DMS53 treated with DMSO at 0.1 percent for 48 hours (cell line): Measurements from ENCODE around the gene ALKBH4.
"Not testable (repeated sequence)": the region's sequence is repeated elsewhere in the genome, so short reads cannot be mapped to it uniquely, and the experiment has no call there.

Experiments used
- DNase-seq: peaks from one replicate; lab custom pipeline; 2025; ENCODE audit not compliant: unreplicated experiment; lab: John Stamatoyannopoulos, UW

The ALKBH4 gene

GRCh38 chr7:102429141-102429899, 35.3 kb downstream of the ALKBH4 start:
- no peak for DNase-seq

DNA sequence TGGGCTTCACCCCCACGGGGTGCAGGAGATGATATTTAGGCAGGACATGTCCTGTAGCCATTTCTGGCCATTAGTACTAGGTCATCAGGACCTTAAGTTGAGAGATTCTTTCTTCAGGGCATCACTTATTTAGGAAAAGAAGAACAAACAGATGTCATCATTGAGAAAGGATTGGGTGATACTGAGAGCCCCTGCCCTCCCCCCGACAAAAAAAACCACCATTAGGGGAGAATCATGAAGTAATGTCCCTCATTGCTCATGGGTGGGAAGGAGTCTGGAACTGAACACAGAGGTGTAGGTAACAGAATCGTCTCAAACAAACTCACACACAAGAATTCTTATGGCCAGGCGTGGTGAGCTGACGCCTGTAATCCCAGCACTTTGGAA, 37.7 kb downstream of the ALKBH4 start:
- no peak for DNase-seq

- no peak for DNase-seq
Observed at GRCh38 chr7:102426268-102427018, 38.2 kb downstream of the ALKBH4 start.

GRCh38 chr7:102425639-102426267, 38.9 kb downstream of the ALKBH4 start:
- DNase-seq, result no peak

DNA sequence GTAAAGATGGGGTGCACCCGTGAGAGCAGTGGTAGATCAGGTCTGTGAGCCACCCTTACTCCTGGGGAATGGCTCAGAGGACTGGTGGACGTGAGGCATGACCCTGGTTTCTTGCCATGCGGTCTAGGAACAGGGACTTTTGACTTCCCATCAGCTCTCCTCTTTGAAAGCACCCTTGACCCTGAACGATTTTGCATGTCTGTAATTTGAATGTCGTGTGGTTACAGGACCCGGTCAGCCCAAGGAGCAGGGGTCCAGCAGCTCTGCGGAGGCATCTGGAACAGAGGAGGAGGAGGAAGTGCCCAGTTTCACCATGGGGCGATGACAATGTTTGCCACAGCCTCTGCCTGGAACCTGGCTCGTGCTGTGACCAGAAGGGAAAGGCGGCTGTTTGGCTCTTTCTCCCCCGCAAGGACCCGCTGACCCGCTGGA, 39.9 kb downstream of the ALKBH4 start:
- DNase-seq, result no peak

- DNase-seq, result no peak
Observed at GRCh38 chr7:102424129-102424551, 40.5 kb downstream of the ALKBH4 start.

- DNase-seq, result no peak
Observed at GRCh38 chr7:102421706-102422240, 42.9 kb downstream of the ALKBH4 start.

GRCh38 chr7:102418592-102418991, 46.1 kb downstream of the ALKBH4 start:
- no peak for DNase-seq

- DNase-seq, result no peak
Observed at GRCh38 chr7:102417105-102417504, 47.6 kb downstream of the ALKBH4 start.

- no peak for DNase-seq
Observed at GRCh38 chr7:102416406-102416805, 48.3 kb downstream of the ALKBH4 start.

GRCh38 chr7:102415685-102416225, 48.9 kb downstream of the ALKBH4 start:
- no peak for DNase-seq

- DNase-seq, result no peak
Observed at GRCh38 chr7:102413611-102414010, 51.1 kb downstream of the ALKBH4 start.

- DNase-seq, result no peak
Observed at GRCh38 chr7:102413091-102413490, 51.6 kb downstream of the ALKBH4 start.

DNA sequence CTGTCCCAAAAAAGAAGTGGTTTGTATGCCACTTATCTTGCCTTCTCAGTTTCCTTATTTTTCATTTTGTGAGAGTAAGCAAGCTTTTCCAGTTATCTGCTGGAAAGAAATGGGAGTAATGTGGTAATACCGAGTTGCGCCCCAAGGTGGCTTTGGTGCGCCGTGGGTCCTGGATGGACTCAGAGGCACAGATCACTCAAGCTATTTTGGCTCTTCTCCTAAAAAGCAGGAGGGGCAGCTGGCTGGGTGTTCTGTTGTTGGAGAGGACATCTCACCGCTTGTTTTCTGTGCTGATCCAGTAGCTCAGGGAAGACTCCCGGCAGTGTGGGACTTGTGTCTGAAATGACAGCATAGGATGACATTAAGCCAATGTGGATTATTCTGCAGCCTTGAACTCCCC, 52.1 kb downstream of the ALKBH4 start:
- no peak for DNase-seq

DNA sequence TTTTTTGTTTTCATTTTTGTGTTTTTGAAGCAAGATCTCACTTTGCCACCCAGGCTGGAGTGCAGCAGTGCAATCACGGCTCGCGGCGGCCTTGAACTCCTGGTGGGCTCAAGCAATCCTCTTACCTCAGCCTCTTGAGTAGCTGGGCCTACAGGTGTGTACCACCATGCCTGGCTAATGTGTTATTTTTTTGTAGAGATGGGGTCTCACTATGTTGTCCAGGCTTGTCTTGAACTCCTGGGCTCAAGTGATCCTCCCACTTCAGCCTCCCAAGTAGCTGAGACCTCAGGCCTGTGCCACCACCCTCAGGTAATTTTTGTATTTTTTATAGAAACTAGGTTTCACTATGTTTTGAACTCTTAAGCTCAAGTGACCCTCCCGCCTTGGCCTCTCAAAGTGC, 53.7 kb downstream of the ALKBH4 start:
- no peak for DNase-seq

- DNase-seq, result no peak
Observed at GRCh38 chr7:102410123-102410522, 54.5 kb downstream of the ALKBH4 start.

- DNase-seq, result no peak
Observed at GRCh38 chr7:102409340-102409739, 55.3 kb downstream of the ALKBH4 start.

DNA sequence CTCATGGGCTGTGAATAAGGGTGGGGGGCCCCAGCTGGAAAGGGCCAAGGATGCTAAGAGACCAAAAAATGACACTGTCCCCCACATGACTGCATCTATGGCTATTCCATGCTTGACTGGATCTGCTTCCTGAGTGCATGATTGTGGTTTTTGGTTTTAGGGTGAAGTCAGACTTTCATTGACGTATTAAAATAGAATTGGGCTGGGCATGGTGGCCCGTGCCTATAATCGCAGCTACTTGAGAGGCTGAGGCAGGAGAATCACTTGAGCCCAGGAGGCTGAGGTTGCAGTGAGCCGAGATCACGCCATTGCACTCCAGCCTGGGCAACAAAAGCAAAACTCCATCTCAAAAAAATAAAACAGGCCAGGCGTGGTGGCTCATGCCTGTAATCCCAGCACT, 56.1 kb downstream of the ALKBH4 start:
- DNase-seq, result not testable (repeated sequence)

GRCh38 chr7:102407910-102408309, 56.8 kb downstream of the ALKBH4 start:
- no peak for DNase-seq
